GM18951 (cell line): ENCODE measurements around the gene KCTD6.

ENCODE experiments used
- POLR2A ChIP-seq: IDR thresholded peaks from 4 replicates; pipeline ENCODE4 v1.6.1; 2011; ENCODE audit warnings: mild to moderate bottlenecking; ENCODE audit not compliant: insufficient read length, insufficient read depth; ENCODE audit errors: extremely low read depth
- in situ Hi-C: fragments of 300-500 bp; cut with MboI; formaldehyde crosslinking; loops from one replicate; pipeline ENCODE4 v1.12.0; 2022; ENCODE audit warnings: low sequenced_read_pairs, mixed read lengths, inconsistent platforms; ENCODE audit not compliant: unreplicated experiment

KCTD6 gene

DNA sequence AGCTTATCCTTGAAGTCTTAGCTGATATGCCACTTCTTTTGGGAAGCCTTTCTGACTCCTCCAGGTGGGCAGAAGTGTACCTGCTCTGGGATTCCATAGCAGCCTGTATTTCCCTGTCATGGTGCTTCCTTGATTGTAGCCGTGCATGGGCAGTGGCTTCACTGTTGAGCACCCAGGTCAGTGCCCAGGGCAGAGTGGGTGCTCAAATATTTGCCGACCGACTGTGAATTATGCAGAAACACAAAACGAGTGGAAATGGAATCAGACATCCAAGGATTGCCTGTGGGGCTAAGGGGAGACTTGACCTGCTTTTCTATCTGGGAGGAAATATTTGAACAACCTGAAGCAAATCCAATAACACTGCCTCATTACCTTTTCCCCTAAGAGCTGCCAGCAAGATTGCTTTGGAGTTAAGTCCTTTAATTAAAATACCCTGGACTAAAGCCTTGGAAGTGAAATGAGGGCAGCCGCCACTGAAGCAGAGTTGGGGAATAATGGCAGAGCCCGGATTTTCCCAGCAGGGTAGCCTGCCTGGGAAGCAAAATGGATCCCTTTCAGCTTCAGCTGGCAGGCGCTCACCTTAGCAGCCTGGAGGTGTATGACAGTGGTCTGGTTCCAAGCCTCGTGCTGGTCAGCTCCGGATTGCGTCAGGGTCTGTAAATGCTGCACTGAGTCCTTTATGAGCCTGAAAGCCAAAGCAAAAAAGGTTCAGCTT is 30.2 kb downstream of the KCTD6 start:
- no peak for TF ChIP-seq POLR2A
- in situ Hi-C loops: no loop called here

GRCh38 chr3:58522759-58523425 is 31.0 kb downstream of the KCTD6 start:
- in situ Hi-C loops: no loop called here
- no peak for TF ChIP-seq POLR2A

DNA sequence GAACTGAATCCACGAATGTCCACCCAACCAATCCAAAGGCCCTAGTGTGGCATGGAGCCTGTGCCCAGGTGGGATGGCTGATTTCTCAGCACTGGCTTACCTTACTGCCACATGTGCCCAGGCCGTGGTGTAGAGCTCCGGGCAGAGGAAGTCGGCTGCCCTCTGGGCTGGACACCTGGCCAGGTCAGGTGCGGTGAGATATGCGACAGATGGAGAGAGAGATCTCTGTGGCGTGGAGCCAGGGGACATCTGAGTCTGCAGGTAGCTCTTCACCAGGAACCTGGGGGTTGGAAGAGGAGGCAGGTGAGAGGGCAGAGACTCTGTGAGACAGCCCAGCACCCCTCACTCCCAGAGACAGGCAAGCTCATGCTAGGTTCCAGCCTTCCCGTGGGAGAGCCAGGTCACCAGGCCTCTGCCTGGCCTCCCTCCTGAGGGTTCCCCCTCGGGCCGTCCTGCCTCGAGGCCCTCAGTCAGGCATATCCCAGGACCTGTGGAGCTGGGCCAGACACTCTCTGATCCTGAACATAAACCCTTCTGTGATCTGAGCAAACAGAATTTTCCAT is 32.5 kb downstream of the KCTD6 start:
- in situ Hi-C loops: no loop called here
- no peak for TF ChIP-seq POLR2A

DNA sequence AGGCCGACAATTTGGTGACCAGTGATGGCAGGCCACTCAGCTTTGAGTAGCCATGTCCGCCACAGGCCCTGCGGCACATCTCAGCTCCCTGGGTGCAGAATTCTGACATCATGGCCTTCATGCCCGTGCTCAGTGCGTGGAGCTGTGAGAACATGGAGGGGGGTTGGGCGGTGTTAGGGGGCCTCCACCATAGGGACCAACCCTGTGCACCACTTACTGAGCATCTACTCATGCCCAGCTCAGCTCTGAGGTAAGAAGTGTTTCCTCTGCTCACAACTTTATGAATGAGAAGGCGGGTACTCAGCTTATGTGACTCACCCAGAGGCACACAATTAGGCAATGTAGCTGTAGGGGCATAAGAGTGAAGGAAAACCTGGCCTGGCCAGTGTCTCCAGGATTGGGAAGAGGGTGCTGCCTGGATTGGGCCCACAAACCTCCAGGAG is 34.6 kb downstream of the KCTD6 start:
- in situ Hi-C loops: loop anchor here (25.0 kb wide), 1 partner anchor 339 kb away; no protein-coding TSS in a partner anchor
- no peak for TF ChIP-seq POLR2A

DNA sequence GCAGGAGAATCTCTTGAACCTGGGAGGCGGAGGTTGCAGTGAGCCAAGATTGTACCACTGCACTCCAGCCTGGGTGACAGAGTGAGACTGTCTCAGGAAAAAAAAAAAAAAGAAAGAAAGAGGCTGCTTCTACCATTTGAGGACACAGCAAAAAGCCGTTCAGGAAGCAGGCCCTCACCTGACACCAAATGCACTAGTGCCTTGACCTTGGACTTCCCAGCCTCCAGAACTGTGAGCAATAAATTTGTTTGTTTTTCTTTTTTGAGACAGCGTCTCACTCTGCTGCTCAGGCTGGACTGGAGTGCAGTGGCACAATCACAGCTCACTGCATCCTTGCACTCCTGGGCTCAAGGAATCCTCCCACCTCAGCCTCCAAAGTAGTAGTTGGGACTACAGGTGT is 35.5 kb downstream of the KCTD6 start:
- in situ Hi-C loops: loop anchor here (25.0 kb wide), 1 partner anchor 340 kb away; no protein-coding TSS in a partner anchor

- TF ChIP-seq POLR2A: no peak
- in situ Hi-C loops: loop anchor here (25.0 kb wide), 1 partner anchor 341 kb away; no protein-coding TSS in a partner anchor
Measured at GRCh38 chr3:58528629-58529028, 36.7 kb downstream of the KCTD6 start.

- in situ Hi-C loops: loop anchor here (10.0 to 25.0 kb wide), 2 partner anchors 215 to 342 kb away; no protein-coding TSS in a partner anchor
- TF ChIP-seq POLR2A: no peak
Measured at GRCh38 chr3:58529516-58530353, 37.8 kb downstream of the KCTD6 start.

GRCh38 chr3:58530354-58530865 is 38.5 kb downstream of the KCTD6 start:
- in situ Hi-C loops: loop anchor here (10.0 to 25.0 kb wide), 2 partner anchors 216 to 343 kb away; no protein-coding TSS in a partner anchor
- no peak for TF ChIP-seq POLR2A

GRCh38 chr3:58531555-58531954 is 39.7 kb downstream of the KCTD6 start:
- TF ChIP-seq POLR2A: no peak
- in situ Hi-C loops: loop anchor here (10.0 to 25.0 kb wide), 2 partner anchors 217 to 344 kb away; no protein-coding TSS in a partner anchor

DNA sequence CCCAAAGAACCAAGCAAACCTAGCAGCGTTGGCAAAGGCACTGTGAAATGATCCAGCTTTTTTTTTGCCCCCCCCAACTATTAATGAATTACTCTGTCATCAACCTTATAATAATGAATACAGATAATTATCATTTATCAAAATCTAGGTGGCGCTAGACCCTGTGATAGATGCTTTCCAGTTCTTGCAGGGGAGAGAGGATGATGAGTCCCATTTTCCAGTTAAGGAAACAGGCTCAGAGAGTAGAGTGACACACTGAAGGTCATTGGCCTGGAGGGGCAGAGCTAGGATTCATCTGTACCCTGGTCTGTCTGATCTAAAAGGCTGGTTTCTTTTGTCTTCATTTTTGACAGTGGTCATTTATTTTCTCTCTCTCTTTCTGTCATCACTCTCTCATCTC is 40.1 kb downstream of the KCTD6 start:
- in situ Hi-C loops: loop anchor here (10.0 to 25.0 kb wide), 2 partner anchors 217 to 345 kb away; no protein-coding TSS in a partner anchor

DNA sequence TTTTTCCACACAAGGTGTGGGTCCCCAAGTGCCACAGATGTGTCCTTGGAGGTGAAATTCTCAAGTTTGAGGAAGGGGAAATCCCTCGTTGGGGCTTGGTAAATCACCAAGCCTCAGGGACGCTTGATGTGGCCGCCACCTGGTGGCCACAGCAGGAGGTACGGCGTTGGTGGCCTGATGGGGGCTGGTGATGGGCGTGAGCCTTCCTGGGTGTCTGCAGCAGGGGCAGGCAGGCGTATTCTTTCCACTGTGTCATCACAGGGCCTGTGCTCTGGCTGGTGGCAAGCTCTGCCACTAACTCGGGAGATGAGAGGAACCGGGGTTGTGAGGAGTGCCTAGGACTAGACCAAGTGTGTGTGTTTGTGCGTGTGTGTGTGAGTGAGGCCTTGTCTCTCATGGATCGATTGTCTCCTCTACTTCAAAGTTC is 40.9 kb downstream of the KCTD6 start:
- in situ Hi-C loops: loop anchor here (10.0 to 25.0 kb wide), 2 partner anchors 218 to 346 kb away; no protein-coding TSS in a partner anchor
- TF ChIP-seq POLR2A: no peak

More for the DNA sequence above, 40.1 kb downstream of the KCTD6 start:
- no peak for TF ChIP-seq POLR2A
